Epidermal melanocyte (primary cell): ENCODE measurements around the gene ZW10.
"Not testable (repeated sequence)": the region's sequence is repeated elsewhere in the genome, so short reads cannot be mapped to it uniquely, and the experiment has no call there.

Experiments
- DNase-seq: peaks from one replicate; pipeline ENCODE4 v3.0.0; 2011; ENCODE audit warnings: low spot score; ENCODE audit not compliant: insufficient read length

Gene ZW10

DNA sequence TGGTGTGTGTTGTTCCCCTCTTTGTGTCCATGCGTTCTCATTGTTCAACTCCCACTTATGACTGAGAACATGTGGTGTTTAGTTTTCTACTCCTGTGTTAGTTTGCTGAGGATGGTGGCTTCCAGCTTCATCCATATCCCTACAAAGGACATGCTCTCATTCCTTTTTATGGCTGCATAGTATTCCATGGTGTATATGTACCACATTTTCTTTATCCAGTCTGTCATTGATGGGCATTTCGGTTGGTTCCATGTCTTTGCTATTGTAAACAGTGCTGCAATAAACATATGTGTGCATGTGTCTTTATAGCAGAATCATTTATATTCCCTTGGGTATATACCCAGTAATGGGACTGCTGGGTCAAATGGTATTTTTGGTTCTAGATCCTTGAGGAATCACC lies 10.5 kb downstream of the ZW10 start:
- DNase-seq: not testable (repeated sequence)

DNA sequence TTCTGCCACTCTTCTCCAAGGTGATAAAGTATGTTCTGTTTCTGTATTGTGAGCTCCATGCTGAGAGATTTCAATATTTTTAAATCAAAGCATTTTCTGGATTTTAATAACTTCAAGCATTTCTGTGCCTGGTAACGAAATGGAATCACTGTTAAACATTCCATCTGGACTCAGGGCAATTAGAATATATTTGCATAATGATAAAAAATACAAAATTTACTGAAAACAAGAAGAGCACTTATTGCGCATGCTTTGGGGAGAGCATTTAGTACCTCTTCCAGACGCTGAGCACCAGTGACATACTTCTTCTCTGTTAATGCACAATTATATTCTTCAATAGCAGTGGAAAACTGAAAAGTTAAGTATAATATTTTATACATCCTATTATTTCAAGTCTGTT lies 13.3 kb downstream of the ZW10 start:
- DNase-seq: no peak

DNA sequence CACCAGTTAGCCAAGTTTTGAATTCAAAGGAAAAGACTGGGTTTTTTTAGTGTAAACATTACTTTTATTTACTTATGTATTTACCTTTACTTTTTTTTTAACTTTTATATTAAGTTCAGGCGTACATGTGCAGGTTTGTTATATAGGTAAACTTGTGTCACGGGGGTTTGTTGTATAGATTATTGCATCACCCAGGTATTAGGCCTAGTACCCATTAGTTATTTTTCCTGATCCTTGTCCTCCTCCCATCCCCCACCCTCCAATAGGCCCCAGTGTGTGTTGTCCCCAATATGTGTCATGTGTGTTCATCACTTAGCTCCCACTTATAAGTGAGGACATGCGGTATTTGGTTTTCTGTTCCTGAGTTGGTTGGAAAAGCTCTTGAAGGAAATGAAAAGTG lies 20.6 kb downstream of the ZW10 start:
- DNase-seq: no peak

DNA sequence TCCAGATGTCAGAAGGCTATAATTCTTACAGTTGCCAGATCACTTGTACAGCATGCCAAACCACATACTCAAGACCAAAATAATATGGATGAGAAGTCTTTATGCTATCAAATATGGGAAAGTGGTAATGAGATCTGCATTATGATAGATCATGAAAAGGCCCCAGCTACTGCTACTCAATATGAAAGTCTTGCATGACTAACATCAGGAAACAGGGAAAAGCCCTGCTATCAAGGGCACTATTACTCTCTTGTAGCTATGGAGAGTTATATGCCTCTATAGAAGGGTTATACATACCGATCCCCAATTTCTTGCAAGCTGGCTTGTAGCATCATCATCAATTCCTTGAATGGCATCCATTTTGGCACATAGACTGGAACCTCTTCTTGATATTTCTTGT lies 37.2 kb downstream of the ZW10 start:
- no peak for DNase-seq

DNA sequence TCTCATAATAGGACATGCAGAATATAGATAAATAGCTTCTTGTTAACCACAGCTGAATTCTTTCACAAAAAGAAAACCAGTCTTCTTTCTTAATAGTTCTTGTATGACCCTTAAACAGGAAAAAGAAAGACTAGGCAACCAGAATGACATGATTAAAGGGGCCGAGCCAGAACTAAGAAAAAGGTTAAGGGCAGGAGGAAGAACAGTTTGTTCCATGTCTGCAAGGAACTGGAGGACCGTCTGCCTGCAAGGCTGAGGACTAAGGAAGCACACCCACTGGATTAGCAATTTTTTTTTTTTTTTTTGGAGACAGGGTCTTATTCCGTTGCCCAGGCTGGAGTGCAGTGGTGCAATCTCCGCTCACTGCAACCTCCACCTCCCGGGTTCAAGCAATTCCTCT lies 41.4 kb downstream of the ZW10 start:
- no peak for DNase-seq

DNA sequence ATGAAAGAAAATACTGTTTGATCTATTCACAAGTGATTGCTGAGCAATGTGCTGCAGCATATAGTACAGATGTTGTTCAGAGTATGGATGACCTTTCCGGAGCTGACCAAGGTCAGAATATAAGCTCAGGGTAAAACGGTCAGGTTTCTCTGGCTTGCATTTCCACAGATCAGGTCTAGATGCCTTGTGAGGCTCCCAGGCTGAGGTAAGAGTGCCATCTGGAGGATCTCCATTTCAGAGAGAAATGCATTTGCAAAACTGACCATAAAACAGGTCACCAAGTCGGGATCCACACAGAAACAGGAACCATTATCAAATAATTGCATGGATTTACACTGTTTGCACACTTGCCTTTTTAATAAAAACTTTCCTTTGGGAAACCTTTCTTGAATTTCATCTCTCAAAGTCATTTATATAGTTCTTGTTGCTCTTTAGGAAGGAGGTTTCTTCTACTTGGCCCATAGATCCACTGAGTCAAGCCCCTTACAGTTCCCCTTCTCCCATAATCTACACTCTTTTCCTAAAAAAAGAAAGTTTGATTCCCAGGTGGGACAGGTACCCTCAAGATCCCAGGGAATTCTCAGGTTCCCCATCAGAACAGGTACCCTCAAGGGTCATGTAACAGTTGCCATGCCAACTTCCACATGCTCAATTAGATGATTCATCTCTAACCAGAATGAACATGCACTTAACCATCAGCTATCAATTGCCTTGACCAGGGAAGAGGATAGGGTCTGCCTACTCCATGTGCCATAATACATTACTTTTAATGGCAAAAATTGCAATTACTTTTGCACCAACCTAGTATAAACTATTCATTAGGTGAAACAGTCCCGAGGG lies 42.4 kb downstream of the ZW10 start:
- peak; percentile 52 for DNase-seq

DNA sequence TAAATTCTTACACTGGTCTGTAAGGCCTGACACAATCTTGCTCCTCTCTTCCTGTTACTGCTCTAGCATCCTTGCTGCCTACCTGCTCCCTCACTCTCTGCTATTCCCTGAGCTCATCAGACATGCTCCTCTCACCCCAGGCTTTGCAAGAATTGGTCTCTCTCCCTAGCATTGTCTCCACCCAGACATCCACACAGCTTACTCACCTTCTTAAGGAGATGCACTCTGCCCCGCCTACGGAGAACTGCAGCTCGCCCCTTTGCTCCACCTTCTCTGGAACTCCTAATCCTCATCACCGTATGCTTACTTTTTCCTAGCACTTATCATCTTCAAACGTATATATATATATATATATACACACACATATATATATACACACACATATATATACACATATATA lies 44.0 kb downstream of the ZW10 start:
- no peak for DNase-seq

DNA sequence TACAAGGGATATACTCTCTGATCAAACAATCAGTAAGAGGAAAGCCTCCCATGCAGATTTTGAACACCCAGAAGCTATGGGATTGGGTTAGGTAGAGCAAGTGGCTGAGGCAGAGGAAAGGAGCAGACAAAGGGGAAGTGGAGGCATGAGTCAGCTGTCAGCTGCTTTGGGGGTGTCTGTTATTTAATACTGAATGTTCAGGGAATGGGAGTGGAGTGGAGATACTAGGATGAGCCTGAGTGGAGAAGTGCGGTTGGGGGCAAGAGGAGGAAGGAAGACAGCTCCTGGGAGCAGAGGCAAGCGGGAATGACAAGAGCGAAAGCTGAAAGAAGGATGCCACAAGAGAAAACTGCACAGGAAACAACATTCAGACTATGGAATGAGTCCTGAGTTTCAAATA lies 44.7 kb downstream of the ZW10 start:
- no peak for DNase-seq

DNA sequence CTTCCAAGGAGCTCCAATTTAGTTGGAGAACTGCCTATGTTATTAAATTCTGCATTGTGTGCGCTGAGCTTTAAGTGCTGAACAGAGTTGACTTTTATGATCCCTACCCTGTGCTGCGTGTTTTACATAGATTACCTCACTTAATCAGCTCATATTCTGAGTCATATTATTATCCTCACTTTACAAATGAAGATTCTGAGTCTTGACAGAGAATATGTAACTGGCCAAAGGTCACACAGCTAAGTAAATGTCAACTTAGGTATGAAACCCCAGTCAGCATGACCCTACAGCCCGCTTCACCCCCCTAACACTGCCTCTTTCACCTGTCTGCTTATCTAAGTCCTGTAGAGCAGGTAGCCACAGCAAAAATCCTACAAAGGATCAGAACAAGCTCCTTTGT lies 47.6 kb downstream of the ZW10 start:
- DNase-seq: no peak

DNA sequence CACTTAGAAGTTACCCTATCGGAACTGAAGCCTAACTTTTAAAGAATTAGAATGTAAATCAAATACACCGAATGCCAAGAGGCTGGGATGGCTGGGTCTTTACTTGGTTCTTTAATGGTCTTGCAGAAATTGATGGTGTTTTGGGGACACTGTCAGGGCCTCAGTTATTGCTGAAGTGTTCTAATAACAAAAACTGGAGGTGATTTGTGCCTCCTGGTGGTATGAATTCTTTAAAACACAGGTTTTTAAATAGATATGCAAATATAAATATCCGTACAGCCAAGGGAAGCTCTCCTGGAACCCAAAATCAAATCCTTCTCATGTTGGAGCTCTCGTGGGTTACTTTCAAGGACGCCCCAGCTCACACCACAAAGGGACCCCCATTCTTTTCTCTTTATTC lies 48.1 kb downstream of the ZW10 start:
- no peak for DNase-seq

DNA sequence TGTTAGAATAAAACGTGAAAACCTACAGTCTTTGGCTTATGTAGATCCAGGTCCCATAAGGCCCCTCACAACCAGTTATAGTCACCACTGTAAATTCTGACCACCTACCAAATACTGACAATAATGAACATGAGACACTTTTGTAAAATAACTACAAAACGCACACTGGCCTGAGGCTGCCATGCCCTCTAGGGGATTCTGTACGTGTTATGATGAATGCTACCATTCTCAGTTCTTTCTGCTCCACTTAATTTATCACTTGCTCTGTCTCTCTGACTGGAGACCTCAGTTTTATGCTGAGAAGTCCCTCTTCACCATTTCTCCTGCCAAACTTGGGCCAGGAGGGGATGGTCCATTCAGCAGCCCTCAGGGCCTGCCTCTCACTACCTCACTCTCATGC lies 48.7 kb downstream of the ZW10 start:
- DNase-seq: no peak

DNA sequence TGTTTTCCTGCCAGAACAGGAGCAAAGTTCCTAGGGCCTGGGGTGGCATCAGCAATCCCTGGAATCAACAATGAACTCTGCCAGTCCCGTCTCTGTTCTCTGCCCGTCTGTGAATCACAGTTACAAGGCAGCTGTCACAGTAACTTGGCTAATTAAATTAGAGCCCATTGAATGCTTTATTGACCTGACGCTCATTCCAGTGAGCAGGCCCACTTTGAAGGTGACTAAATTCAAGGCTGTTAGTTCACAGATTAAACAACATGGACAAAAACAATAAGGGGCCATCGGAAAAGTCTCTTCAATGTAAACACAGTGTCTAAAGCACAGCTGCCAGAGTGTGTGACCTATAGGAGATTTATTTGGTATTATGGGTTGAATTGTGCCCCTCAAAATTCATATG lies 49.7 kb downstream of the ZW10 start:
- DNase-seq: no peak

DNA sequence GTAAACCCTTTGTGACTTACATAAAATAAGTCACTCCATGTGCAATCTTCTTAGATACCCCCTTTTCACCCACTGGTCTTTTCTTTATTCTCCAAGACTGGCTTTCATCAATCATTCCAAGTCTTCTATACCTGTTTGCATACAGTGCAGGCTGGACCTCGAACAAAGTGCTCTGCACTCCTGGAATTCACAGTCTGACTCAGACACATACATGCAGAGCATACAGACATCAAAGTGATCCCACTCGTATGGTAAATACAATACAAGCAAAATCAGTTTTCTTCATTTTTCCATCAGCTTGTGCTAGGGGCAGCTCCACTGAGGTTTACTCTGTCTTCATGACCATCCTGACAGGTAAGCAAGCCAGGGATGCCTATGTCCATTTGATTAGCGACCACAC lies 50.6 kb downstream of the ZW10 start:
- DNase-seq: no peak

DNA sequence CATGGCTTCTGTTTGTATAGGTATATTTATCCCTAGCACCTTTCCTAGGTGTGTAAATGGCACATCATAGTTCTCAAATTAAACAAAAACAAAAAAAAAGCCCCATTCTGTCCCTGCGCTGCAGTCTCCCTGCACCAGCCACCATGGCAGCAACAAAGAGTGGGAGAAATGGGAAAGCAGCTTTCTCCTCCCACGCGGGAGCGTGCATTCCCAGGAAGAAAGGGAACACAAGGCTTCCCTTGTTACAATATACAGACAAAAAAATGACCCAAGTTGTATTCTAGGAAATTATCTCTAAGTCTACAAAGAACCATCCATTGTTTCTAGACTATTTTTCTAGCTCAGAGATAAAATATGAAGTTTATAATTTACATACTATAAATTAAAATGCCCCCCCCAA lies 51.3 kb downstream of the ZW10 start:
- no peak for DNase-seq

DNA sequence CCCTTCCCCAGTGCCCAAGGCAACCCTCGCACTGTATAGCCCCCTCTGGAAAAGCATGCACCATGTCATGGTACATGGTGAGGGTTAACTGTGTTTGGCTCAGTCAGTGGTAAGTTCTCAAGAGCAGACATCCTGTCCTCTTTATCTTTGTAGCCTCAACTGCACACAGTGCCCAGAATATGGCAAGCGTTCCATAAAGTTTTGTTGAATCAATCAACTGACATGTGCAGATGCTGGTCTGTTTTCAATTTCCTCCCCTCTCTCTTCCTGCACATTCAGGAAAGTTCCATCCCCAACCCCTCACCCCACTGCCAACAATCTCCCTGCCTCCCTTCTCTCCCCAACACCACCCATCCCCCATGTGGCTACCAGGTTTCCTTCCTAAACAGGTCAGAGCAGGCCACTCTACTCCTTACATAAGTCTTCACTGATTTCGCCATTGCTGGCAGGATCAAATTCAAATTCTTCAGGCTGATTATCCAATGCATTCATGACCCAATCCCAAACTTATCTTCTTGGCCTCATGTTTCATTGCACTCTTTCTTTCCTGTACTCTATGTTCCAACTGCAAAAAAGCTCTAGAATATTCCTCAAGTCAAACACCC lies 51.9 kb downstream of the ZW10 start:
- no peak for DNase-seq

DNA sequence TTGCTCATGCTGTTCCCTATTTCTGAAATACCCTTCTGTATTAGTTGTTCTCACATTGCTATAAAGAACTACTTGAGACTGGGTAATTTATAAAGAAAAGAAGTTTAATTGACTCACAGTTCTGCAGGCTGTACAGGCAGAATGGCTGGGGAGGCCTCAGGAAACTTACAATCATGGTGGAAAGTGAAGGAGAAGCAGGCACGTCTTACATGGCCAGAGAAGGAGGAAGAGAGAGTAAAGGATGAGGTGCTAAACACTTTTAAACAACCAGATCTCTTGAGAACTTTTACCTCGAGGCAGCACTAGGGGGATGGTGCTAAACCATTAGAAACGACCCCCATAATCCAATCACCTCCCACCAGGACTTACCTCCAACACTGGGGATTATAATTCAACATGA lies 53.0 kb downstream of the ZW10 start:
- not testable (repeated sequence) for DNase-seq

DNA sequence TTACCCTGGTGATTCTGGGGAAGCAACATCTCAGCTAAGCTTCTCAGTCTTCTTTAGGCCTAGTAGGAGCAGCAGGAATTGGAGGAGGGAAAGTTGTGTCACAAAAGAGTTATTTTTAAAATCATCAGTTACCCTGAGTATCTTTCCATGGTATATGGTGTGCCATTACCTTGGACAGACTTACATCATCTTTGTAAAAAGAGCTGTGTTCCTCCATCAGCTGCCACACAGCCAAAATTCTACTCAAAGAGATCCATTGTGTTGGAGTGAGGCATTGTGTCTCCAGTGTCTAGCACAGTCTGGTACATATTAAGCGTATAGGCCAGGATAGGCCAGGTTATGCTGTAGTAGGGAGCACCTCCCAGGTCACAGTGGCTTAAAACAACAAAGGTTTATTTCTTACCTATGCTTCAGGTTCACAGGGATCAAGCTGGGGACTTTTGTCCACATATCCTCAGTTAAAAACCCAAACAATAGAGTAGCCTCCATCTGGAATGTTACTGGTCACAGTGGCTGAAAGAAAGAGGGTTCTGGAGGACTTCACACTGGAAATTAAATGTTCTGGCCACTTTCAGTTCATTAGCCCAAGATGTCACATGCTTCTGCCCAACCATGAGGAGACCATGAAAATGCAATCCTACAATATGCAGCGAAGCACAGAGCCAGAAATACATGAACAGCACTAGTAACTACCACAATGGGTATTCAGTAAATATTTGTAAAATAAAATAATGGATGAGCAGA lies 57.4 kb downstream of the ZW10 start:
- DNase-seq: no peak

DNA sequence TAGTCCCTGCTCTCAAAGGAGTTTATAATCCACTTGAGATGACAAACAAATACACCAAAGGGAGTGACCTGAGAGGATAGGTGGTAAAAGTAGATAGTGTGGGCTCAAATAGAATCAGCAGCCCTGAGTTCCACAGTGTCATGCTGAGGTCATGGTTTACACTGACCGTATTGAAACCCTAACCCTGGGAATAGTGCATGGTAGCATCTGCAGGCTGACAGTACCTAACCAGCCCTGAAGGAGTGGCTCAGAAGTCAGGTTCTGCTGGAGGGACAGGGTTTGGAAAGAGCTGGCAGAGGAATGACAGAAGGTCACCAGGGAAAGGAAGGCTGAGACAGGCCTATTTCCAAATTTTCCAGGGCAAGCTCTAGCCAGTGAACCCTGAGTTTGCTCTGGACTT lies 58.2 kb downstream of the ZW10 start:
- no peak for DNase-seq

DNA sequence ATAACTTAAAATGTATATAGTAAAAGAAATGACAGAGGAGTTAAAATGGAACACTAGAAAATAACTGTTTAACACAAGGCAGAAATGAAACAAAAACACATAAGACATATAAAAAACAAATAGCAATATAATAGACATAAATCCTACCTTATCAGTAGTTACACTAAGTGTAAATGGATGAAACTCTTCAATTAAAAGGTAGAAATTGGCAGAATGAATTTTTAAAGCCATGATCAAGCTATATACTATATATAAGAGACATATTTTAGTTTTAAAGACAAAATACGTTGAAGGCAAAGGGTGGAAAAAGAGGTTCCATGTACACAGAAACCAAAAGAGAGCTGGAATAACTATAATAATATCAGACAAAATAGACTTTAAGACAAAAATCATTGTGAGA lies 62.5 kb downstream of the ZW10 start:
- no peak for DNase-seq

DNA sequence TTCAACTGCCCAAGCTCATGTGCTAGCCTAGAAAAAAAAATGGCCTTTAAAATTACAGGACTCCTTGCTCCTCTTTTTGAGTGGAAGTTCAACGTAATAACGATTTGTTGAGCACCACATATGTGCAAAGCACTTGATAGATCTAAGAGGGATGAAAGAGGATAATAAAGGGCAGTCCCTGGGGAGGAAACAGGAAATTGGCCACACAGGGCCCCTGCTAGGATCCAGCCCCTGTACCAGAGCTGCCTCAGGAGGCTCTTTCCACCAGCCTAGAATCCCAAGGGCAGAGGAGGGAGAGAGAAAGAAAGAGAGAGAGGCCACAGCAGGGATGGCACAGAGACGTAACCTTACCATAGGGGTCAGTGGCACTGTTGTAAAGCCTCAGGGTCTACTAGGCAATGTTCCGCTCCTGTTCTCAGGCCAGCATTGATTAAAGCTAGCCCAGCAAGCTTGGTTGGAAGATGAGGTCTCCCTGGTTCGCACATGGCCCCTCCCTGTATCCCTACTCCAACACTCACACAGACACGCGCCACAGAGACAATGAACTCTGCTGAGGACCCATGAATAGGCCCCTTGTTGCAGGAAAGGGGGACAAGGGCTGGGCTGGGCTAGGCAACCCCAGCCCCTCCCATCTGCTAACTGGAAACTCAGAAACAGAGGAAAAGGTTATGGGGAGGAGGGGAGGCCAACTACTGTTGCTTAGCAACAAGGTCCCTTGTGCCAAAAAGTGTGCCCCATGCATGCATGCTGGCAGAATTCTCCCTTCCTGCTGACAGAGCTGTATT lies 67.4 kb downstream of the ZW10 start, which contains the start of gene TMPRSS5:
Gene TMPRSS5, minus strand, starts transcription at position 438 of the 785 bp plus-strand sequence. Its CDS starts 84 bp downstream, at position 354.
- peak; percentile 91 for DNase-seq

DNA sequence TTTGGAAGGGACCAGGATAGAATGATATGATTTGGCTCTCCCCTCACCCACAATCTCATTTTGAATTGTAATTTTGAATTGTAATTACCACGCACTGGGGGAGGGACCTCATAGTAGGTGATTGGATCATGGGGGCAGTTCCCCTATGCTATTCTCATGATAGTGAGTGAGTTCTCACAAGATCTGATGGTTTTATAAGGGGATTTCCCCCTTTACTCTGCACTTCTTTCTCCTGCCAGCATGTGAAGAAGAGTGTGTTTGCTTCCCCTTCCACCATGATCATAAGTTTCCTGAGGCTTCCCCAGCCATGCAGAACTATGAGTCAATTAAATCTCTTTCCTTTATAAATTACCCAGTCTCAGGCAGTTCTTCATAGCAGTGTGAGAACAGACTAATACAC lies 69.9 kb downstream of the ZW10 start:
- DNase-seq: not testable (repeated sequence)

DNA sequence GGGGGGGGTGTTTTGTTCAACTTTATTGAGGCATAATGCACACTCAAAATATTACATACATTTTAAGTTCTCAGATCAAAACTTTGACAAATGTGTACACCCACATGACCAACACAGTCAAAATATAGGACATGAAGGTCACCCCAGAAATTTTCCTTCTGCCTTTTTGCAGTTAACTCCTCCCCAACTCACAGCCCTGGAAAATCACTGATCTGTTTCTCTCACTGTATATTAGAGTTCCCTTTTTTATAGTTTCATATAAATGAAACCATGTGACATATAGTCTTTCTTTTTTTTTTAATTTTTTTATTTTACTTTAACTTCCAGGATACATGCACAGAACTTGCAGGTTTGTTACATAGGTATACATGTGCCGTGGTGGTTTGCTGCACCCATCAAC lies 72.0 kb downstream of the ZW10 start:
- no peak for DNase-seq
